Progenitor cell of endocrine pancreas (in vitro differentiated cells): Measurements from ENCODE around the gene TPP1. TPM values are rescaled to one million over a fixed set of nuclear protein-coding genes. Genes with fewer than 3 reads are reported as not detected.
A peak's percentile ranks its signal among the peaks of the same experiment; 100 is the strongest.

Experiments
- DNase-seq: peaks from one replicate; pipeline ENCODE4 v3.0.0; 2021; ENCODE audit warnings: low spot score; ENCODE audit not compliant: unreplicated experiment
- H3K27ac Mint-ChIP-seq: 2 replicates; pipeline ENCODE4 v1.8.0; 2021; ENCODE audit warnings: mild to moderate bottlenecking, moderate library complexity, mixed read lengths
- H3K27me3 Mint-ChIP-seq: 2 replicates; pipeline ENCODE4 v1.8.0; 2021; ENCODE audit warnings: mixed read lengths
- H3K36me3 Mint-ChIP-seq: 2 replicates; pipeline ENCODE4 v1.8.0; 2022; ENCODE audit warnings: mixed read lengths; ENCODE audit not compliant: insufficient read depth
- H3K4me1 Mint-ChIP-seq: 2 replicates; pipeline ENCODE4 v1.8.0; 2021; ENCODE audit warnings: low read depth, mixed read lengths
- H3K4me3 Mint-ChIP-seq: 2 replicates; pipeline ENCODE4 v1.8.0; 2021; ENCODE audit warnings: low read depth, mild to moderate bottlenecking, moderate library complexity, mixed read lengths
- H3K9me3 Mint-ChIP-seq: 2 replicates; pipeline ENCODE4 v1.8.0; 2021; ENCODE audit warnings: low read depth, mixed read lengths
- total RNA-seq: library from RNA; stranded (reverse); gene quantifications from 2 replicates; pipeline ENCODE4 v1.2.1, GENCODE V29; 2021
- TF ChIP-seq, protein P1 (sequence below): fragments of 200-600 bp; sonication (generic); IDR thresholded peaks from one replicate; pipeline ENCODE4 v1.5.0; 2021; ENCODE audit warnings: antibody characterized with exemption, mild to moderate bottlenecking; ENCODE audit not compliant: unreplicated experiment

Gene TPP1
- total RNA-seq, 1 donor from 2014 or later: 59.9 TPM

DNA sequence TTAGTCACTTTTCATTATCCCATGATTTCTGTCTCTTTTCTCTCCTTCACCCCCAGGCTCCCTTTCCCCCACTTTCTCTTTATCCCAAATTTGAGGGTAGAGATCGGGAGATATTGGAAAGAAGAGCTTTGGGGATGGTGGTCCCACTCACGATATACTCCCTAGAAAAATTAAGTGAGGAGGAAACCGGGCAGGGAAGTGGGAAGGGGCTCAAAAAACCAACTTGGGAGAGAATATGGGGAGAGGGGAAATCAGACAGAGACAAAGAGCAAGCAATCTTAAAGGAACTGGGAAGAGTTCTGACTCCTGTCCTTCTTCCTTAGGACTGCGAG, 37.3 kb upstream of the TPP1 start:
- TF ChIP-seq, protein P1, sequence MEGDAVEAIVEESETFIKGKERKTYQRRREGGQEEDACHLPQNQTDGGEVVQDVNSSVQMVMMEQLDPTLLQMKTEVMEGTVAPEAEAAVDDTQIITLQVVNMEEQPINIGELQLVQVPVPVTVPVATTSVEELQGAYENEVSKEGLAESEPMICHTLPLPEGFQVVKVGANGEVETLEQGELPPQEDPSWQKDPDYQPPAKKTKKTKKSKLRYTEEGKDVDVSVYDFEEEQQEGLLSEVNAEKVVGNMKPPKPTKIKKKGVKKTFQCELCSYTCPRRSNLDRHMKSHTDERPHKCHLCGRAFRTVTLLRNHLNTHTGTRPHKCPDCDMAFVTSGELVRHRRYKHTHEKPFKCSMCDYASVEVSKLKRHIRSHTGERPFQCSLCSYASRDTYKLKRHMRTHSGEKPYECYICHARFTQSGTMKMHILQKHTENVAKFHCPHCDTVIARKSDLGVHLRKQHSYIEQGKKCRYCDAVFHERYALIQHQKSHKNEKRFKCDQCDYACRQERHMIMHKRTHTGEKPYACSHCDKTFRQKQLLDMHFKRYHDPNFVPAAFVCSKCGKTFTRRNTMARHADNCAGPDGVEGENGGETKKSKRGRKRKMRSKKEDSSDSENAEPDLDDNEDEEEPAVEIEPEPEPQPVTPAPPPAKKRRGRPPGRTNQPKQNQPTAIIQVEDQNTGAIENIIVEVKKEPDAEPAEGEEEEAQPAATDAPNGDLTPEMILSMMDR: no peak
- Mint-ChIP-seq H3K4me1 (no peaks in the 10 kb centered on the region), H3K27ac (peak overlapping the region; percentile 72), H3K27me3 (peaks cover 11% of the 10 kb centered on the region), H3K9me3 (no peaks in the 10 kb centered on the region), H3K36me3 (no peaks in the 10 kb centered on the region), H3K4me3 (peak overlapping the region; percentile 74)
- DNase-seq: no peak

- H3K4me1 Mint-ChIP-seq: no peaks in the 10 kb centered on the region
- peak; percentile 28 for DNase-seq
- peak within 1 kb of the TSS; percentile 72 for H3K27ac Mint-ChIP-seq
Observed at GRCh38 chr11:6655790-6656583, 36.8 kb upstream of the TPP1 start, which contains the start of gene DCHS1. Gene DCHS1 (minus strand): TSS chr11:6655809. CDS start chr11:6641613, 14,196 bp downstream.

DNA sequence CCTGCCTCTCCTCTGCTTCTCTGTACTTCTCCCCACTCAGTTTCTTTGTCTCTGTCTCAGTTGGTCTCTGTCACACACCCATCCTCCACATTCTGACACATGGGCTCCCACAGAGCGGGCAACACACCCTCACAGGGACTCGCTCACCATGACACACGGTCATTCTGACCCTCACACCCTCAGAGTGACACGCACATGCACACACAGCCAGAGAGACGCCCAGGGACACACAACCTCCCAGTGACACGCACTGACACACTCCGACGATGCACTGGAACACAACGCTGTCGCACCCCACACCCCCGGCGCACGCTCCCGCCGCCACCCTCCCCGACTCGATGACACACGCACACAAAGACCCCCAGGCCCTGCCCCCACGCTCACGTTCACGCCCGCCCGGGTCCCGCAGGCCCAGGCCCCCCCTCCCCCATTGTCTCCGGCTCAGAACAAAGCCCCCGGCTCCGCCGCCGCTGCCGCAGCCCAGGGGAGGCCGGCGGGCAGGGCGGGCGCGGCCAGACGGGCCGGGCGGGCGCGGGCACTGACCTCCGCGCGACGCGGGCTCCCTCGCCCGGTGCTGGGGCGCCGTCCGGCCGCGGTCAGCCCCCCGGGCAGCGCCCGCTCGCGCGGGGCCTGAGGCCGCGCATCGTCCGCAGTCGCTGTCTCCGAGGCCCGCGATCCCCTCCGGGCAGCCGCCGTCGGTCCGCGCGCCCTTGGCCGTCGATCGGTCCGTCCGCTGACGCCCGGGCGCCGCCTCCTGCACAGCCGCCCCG, 36.0 kb upstream of the TPP1 start:
- H3K4me1 Mint-ChIP-seq: no peaks in the 10 kb centered on the region
- peak; percentile 31 for DNase-seq
- TF ChIP-seq, protein P1: no peak

More at GRCh38 chr11:6655790-6656583, 36.8 kb upstream of the TPP1 start, which contains the start of gene DCHS1:
- H3K36me3 Mint-ChIP-seq: no peaks in the 10 kb centered on the region
- peak within 1 kb of the TSS; percentile 74 for H3K4me3 Mint-ChIP-seq
- no peaks in the 10 kb centered on the region for H3K9me3 Mint-ChIP-seq
- peaks cover 11% of the 10 kb centered on the region for H3K27me3 Mint-ChIP-seq
- TF ChIP-seq, protein P1: no peak

GRCh38 chr11:6654281-6655019, 35.2 kb upstream of the TPP1 start:
- peaks cover 11% of the 10 kb centered on the region for H3K27me3 Mint-ChIP-seq
- DNase-seq: no peak
- TF ChIP-seq, protein P1: no peak

More for the DNA sequence above, 36.0 kb upstream of the TPP1 start:
- no peaks in the 10 kb centered on the region for H3K36me3 Mint-ChIP-seq
- no peaks in the 10 kb centered on the region for H3K9me3 Mint-ChIP-seq
- H3K27me3 Mint-ChIP-seq: peaks cover 11% of the 10 kb centered on the region
- no peak overlapping the region for H3K27ac Mint-ChIP-seq
- H3K4me3 Mint-ChIP-seq: no peak overlapping the region

GRCh38 chr11:6653656-6654055, 34.4 kb upstream of the TPP1 start:
- no peaks in the 10 kb centered on the region for H3K9me3 Mint-ChIP-seq
- no peaks in the 10 kb centered on the region for H3K36me3 Mint-ChIP-seq
- no peaks in the 10 kb centered on the region for H3K4me1 Mint-ChIP-seq
- H3K4me3 Mint-ChIP-seq: no peak overlapping the region
- H3K27me3 Mint-ChIP-seq: peaks cover 11% of the 10 kb centered on the region
- DNase-seq: no peak
- H3K27ac Mint-ChIP-seq: no peak overlapping the region
- TF ChIP-seq, protein P1: no peak

More at GRCh38 chr11:6654281-6655019, 35.2 kb upstream of the TPP1 start:
- Mint-ChIP-seq H3K36me3 (no peaks in the 10 kb centered on the region), H3K27ac (no peak overlapping the region), H3K9me3 (no peaks in the 10 kb centered on the region), H3K4me3 (no peak overlapping the region), H3K4me1 (no peaks in the 10 kb centered on the region)
